ENCODE measurements around the gene APBA2. TPM values are rescaled to one million over a fixed set of nuclear protein-coding genes. Genes with fewer than 3 reads are reported as not detected.

The APBA2 gene
- total RNA-seq, 4 donors from 2014 or later = 1.6 to 8.2 (median 2.5) TPM

GRCh38 chr15:28945626-28946230 is 60.0 kb downstream of the APBA2 start:
- no peak for DNase-seq
- 77 to 81% methylated on average over 3 to 13 of the region's 13 CpGs for WGBS, 2 donors (ENCODE audit: low coverage in 1 of 2)

DNA sequence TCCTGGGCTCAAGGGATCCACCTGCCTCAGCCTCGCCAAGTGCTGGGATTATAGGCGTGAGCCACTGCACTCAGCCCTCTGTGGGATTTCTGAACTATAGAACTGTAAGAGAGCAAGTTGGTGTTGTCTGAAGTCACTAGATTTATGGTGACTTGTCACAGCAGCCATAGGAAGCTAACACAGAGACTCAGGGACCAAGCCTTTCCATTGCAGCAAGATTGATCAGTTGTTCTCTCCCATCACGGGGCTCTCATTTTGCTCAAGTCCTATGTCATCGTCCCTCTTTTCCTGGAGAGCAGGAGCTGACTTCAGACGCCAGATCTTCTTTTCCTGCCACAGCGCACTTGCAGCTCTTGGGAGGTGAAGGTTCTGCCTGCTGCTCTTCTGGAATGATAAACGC is 61.0 kb downstream of the APBA2 start:
- Histone ChIP-seq H3K27me3 (no peaks in the 10 kb centered on the region), H3K27ac (no peak overlapping the region), H3K36me3 (no peaks in the 10 kb centered on the region), H3K4me3 (no peak overlapping the region), H3K9me3 (no peaks in the 10 kb centered on the region), H3K4me1 (no peaks in the 10 kb centered on the region)
- no peak for DNase-seq
- in situ Hi-C loops (cut with MboI; ENCODE audit: low pct_ligation_motif_present in 1 of 4, low pct_unique_long_range_greater_than_20kb in 1 of 4, low sequenced_read_pairs in 3 of 4) (no loop called here), intact Hi-C loops (cut with DNase I; ENCODE audit: low total_unique reads) (no loop called here)
- TF ChIP-seq, protein P1, sequence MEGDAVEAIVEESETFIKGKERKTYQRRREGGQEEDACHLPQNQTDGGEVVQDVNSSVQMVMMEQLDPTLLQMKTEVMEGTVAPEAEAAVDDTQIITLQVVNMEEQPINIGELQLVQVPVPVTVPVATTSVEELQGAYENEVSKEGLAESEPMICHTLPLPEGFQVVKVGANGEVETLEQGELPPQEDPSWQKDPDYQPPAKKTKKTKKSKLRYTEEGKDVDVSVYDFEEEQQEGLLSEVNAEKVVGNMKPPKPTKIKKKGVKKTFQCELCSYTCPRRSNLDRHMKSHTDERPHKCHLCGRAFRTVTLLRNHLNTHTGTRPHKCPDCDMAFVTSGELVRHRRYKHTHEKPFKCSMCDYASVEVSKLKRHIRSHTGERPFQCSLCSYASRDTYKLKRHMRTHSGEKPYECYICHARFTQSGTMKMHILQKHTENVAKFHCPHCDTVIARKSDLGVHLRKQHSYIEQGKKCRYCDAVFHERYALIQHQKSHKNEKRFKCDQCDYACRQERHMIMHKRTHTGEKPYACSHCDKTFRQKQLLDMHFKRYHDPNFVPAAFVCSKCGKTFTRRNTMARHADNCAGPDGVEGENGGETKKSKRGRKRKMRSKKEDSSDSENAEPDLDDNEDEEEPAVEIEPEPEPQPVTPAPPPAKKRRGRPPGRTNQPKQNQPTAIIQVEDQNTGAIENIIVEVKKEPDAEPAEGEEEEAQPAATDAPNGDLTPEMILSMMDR (IDR thresholded peaks at IDR 0.05) = no peak
- TF ChIP-seq POLR2A (IDR thresholded peaks at IDR 0.05) (no peak), POLR2AphosphoS5 (IDR thresholded peaks at IDR 0.05) (no peak), EP300 (IDR thresholded peaks at IDR 0.05; ENCODE audit: low read depth) (no peak)
- WGBS, 2 donors (ENCODE audit: low coverage in 1 of 2) = 92% methylated on average over 7 of the region's 7 CpGs; no CpG with 5 or more reads in 1 of the 2 donors

More at GRCh38 chr15:28945626-28946230, 60.0 kb downstream of the APBA2 start:
- no peaks in the 10 kb centered on the region for H3K36me3 ChIP-seq
- no peak overlapping the region for H3K4me3 ChIP-seq
- intact Hi-C loops (cut with DNase I; ENCODE audit: low total_unique reads) = no loop called here
- no peaks in the 10 kb centered on the region for H3K4me1 ChIP-seq
- H3K9me3 ChIP-seq = no peaks in the 10 kb centered on the region
- TF ChIP-seq POLR2A (IDR thresholded peaks at IDR 0.05) (no peak), EP300 (IDR thresholded peaks at IDR 0.05; ENCODE audit: low read depth) (no peak), POLR2AphosphoS5 (IDR thresholded peaks at IDR 0.05) (no peak)
- TF ChIP-seq, protein P1 (IDR thresholded peaks at IDR 0.05) = no peak
- H3K27ac ChIP-seq = no peak overlapping the region
- H3K27me3 ChIP-seq = no peaks in the 10 kb centered on the region
- in situ Hi-C loops (cut with MboI; ENCODE audit: low pct_ligation_motif_present in 1 of 4, low pct_unique_long_range_greater_than_20kb in 1 of 4, low sequenced_read_pairs in 3 of 4) = no loop called here

- Histone ChIP-seq H3K36me3 (no peaks in the 10 kb centered on the region), H3K27me3 (no peaks in the 10 kb centered on the region), H3K9me3 (no peaks in the 10 kb centered on the region), H3K4me3 (no peak overlapping the region), H3K27ac (no peak overlapping the region), H3K4me1 (no peaks in the 10 kb centered on the region)
- no peak for DNase-seq
- intact Hi-C loops (cut with DNase I; ENCODE audit: low total_unique reads) (no loop called here), in situ Hi-C loops (cut with MboI; ENCODE audit: low pct_ligation_motif_present in 1 of 4, low pct_unique_long_range_greater_than_20kb in 1 of 4, low sequenced_read_pairs in 3 of 4) (no loop called here)
- TF ChIP-seq, protein P1 (IDR thresholded peaks at IDR 0.05) = no peak
- TF ChIP-seq POLR2A (IDR thresholded peaks at IDR 0.05) (no peak), EP300 (IDR thresholded peaks at IDR 0.05; ENCODE audit: low read depth) (no peak), POLR2AphosphoS5 (IDR thresholded peaks at IDR 0.05) (no peak)
- 67% methylated on average over 7 of the region's 7 CpGs; no CpG with 5 or more reads in 1 of the 2 donors for WGBS, 2 donors (ENCODE audit: low coverage in 1 of 2)
These were observed 61.5 kb downstream of the APBA2 start for GRCh38 chr15:28947221-28947674.

DNA sequence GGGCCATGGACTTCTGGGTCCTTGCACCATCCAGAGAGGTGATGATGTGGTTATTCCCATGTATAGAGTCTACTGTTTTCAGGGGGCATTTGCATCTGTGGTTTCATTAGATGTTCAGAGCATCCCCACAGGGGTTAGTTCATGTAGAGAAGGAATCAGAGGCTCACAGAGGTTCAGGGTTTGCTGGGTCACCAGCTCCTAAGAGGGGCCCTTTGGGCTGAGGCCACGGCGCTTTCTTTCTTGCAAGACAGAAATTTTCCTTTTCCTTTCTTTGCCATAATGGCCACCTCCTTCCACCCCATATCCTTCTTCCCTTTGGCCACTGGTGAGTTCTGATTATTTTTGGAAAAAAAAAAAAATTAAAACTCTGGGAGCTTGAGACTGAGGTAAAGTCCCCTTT is 62.3 kb downstream of the APBA2 start:
- no peak for DNase-seq
- intact Hi-C loops (cut with DNase I; ENCODE audit: low total_unique reads) = no loop called here
- in situ Hi-C loops (cut with MboI; ENCODE audit: low pct_ligation_motif_present in 1 of 4, low pct_unique_long_range_greater_than_20kb in 1 of 4, low sequenced_read_pairs in 3 of 4) = no loop called here
- no peak overlapping the region for H3K27ac ChIP-seq
- H3K9me3 ChIP-seq = no peaks in the 10 kb centered on the region
- H3K36me3 ChIP-seq = no peaks in the 10 kb centered on the region
- no peaks in the 10 kb centered on the region for H3K4me1 ChIP-seq
- WGBS, 2 donors (ENCODE audit: low coverage in 1 of 2) = 88 to 94% methylated on average over 2 of the region's 2 CpGs
- no peak overlapping the region for H3K4me3 ChIP-seq
- TF ChIP-seq POLR2AphosphoS5 (IDR thresholded peaks at IDR 0.05) (no peak), POLR2A (IDR thresholded peaks at IDR 0.05) (no peak)
- no peaks in the 10 kb centered on the region for H3K27me3 ChIP-seq

DNA sequence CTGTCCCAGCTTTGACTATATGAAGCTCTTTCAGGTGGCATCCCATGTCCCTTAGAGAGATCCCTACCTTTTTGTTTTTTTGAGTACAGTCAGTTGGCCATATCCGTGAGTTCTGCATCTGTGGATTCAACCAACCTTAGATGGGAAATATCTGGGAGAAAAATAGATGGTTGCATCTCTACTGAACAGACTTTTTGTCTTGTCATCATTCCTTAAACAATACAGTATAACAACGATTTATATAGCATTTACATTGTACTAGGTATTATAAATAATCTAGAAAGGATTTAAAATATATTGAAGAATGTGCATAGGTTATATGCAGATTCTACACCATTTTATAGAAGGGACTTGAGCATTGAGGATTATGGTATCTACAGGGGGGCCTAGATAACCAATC is 65.1 kb downstream of the APBA2 start:
- Histone ChIP-seq H3K27me3 (no peaks in the 10 kb centered on the region), H3K9me3 (no peaks in the 10 kb centered on the region), H3K4me3 (no peak overlapping the region), H3K27ac (no peak overlapping the region), H3K36me3 (no peaks in the 10 kb centered on the region), H3K4me1 (no peaks in the 10 kb centered on the region)
- TF ChIP-seq EP300 (IDR thresholded peaks at IDR 0.05; ENCODE audit: low read depth) (no peak), POLR2A (IDR thresholded peaks at IDR 0.05) (no peak), POLR2AphosphoS5 (IDR thresholded peaks at IDR 0.05) (no peak)
- TF ChIP-seq, protein P1 (IDR thresholded peaks at IDR 0.05) = no peak
- no peak for DNase-seq
- in situ Hi-C loops (cut with MboI; ENCODE audit: low pct_ligation_motif_present in 1 of 4, low pct_unique_long_range_greater_than_20kb in 1 of 4, low sequenced_read_pairs in 3 of 4) (no loop called here), intact Hi-C loops (cut with DNase I; ENCODE audit: low total_unique reads) (no loop called here)
- WGBS, 2 donors (ENCODE audit: low coverage in 1 of 2) = 71 to 85% methylated on average over 2 of the region's 2 CpGs

All from transverse colon (tissue), 4 donors.